ENCODE results near the gene PLK1.

PLK1 gene

GRCh38 chr16:23682181-23682580 lies 3.5 kb downstream of the PLK1 start:
- DNase-seq, result no peak

- DNase-seq, result no peak
Measured at GRCh38 chr16:23683487-23683886, 4.8 kb downstream of the PLK1 start.

- DNase-seq, result no peak
Measured at GRCh38 chr16:23687034-23687808, 8.5 kb downstream of the PLK1 start.

GRCh38 chr16:23689442-23690187 lies 10.9 kb downstream of the PLK1 start:
- no peak for DNase-seq

- no peak for DNase-seq
Measured at GRCh38 chr16:23690771-23691482, 12.2 kb downstream of the PLK1 start.

- DNase-seq, result peak; percentile 24
Measured at GRCh38 chr16:23691483-23692189, 12.9 kb downstream of the PLK1 start.

GRCh38 chr16:23692190-23692837 lies 13.6 kb downstream of the PLK1 start:
- no peak for DNase-seq

GRCh38 chr16:23694265-23694643 lies 15.6 kb downstream of the PLK1 start:
- no peak for DNase-seq

- DNase-seq, result peak; percentile 30
Measured at GRCh38 chr16:23694644-23695373, 16.1 kb downstream of the PLK1 start.

- DNase-seq, result no peak
Measured at GRCh38 chr16:23695756-23696155, 17.1 kb downstream of the PLK1 start.

GRCh38 chr16:23699100-23699499 lies 20.4 kb downstream of the PLK1 start:
- DNase-seq, result no peak

GRCh38 chr16:23700093-23700492 lies 21.4 kb downstream of the PLK1 start:
- no peak for DNase-seq

GRCh38 chr16:23700509-23700908 lies 21.8 kb downstream of the PLK1 start:
- DNase-seq, result no peak

- no peak for DNase-seq
Measured at GRCh38 chr16:23701045-23701444, 22.4 kb downstream of the PLK1 start.

- DNase-seq, result no peak
Measured at GRCh38 chr16:23702951-23703350, 24.3 kb downstream of the PLK1 start.

GRCh38 chr16:23704772-23705516 lies 26.3 kb downstream of the PLK1 start:
- DNase-seq, result no peak

GRCh38 chr16:23705517-23705902 lies 26.8 kb downstream of the PLK1 start:
- no peak for DNase-seq

GRCh38 chr16:23706439-23706838 lies 27.8 kb downstream of the PLK1 start:
- no peak for DNase-seq

- no peak for DNase-seq
Measured at GRCh38 chr16:23709536-23709935, 30.8 kb downstream of the PLK1 start.

GRCh38 chr16:23710008-23710407 lies 31.3 kb downstream of the PLK1 start:
- no peak for DNase-seq

- no peak for DNase-seq
Measured at GRCh38 chr16:23710504-23710903, 31.8 kb downstream of the PLK1 start.

Data from fibroblast of skin of right biceps (primary cell).